Suprapubic skin (tissue), 4 donors: Measurements from ENCODE around the gene RNF20. TPM values are rescaled to one million over a fixed set of nuclear protein-coding genes. Genes with fewer than 3 reads are reported as not detected.

Experiments
- DNase-seq, 2 donors: peaks; one replicate each; pipeline ENCODE4 v3.0.0-alpha.2; 2019; ENCODE audit warnings: low spot score in 2 of 2
- H3K27ac ChIP-seq: fragments of 200-600 bp; sonication (generic); one replicate; pipeline ENCODE4 v1.5.1; 2019
- H3K27me3 ChIP-seq: fragments of 200-600 bp; sonication (generic); one replicate; pipeline ENCODE4 v1.5.1; 2019
- H3K36me3 ChIP-seq: fragments of 200-600 bp; sonication (generic); one replicate; pipeline ENCODE4 v1.5.1; 2019
- H3K4me1 ChIP-seq: fragments of 200-600 bp; sonication (generic); one replicate; pipeline ENCODE4 v1.5.1; 2019
- H3K4me3 ChIP-seq: fragments of 200-600 bp; sonication (generic); one replicate; pipeline ENCODE4 v1.5.1; 2019; ENCODE audit warnings: mild to moderate bottlenecking
- H3K9me3 ChIP-seq: fragments of 200-600 bp; sonication (generic); one replicate; pipeline ENCODE4 v1.5.1; 2019
- EP300 ChIP-seq: sonication (generic); formaldehyde crosslinking; IDR thresholded peaks from one replicate; pipeline ENCODE4 v1.6.1; 2017; ENCODE audit warnings: antibody characterized with exemption
- POLR2A ChIP-seq, 2 donors: fragments of 450-650 bp; IDR thresholded peaks; one replicate each; pipeline ENCODE4 v1.6.1; 2017; ENCODE audit warnings: antibody characterized with exemption in 2 of 2, mild to moderate bottlenecking in 2 of 2, moderate library complexity in 2 of 2
- POLR2AphosphoS5 ChIP-seq, 3 donors: sonication (generic); formaldehyde crosslinking; IDR thresholded peaks; one replicate each; pipeline ENCODE4 v1.6.1; 2017; ENCODE audit warnings: antibody characterized with exemption in 3 of 3
- WGBS: methylation state at CpG from one replicate; pipeline ENCODE4 v1.1.5; 2018; 5-methylcytosine and 5-hydroxymethylcytosine counted together
- total RNA-seq, 4 donors: library from RNA; depleted of rRNA; stranded (reverse); fragments of >200 nt; gene quantifications; one replicate each; pipeline ENCODE4 v1.1.0, GENCODE V29; 2016
- TF ChIP-seq, protein P1 (sequence below), 2 donors: fragments of 200-600 bp in 1 of 2; fragments of 450-650 bp in 1 of 2; sonication (generic) in 1 of 2; IDR thresholded peaks; one replicate each; pipeline ENCODE4 v1.5.1; 2016 to 2019; ENCODE audit warnings: antibody characterized with exemption in 2 of 2, mild to moderate bottlenecking in 1 of 2, moderate library complexity in 1 of 2

The RNF20 gene, protein sequence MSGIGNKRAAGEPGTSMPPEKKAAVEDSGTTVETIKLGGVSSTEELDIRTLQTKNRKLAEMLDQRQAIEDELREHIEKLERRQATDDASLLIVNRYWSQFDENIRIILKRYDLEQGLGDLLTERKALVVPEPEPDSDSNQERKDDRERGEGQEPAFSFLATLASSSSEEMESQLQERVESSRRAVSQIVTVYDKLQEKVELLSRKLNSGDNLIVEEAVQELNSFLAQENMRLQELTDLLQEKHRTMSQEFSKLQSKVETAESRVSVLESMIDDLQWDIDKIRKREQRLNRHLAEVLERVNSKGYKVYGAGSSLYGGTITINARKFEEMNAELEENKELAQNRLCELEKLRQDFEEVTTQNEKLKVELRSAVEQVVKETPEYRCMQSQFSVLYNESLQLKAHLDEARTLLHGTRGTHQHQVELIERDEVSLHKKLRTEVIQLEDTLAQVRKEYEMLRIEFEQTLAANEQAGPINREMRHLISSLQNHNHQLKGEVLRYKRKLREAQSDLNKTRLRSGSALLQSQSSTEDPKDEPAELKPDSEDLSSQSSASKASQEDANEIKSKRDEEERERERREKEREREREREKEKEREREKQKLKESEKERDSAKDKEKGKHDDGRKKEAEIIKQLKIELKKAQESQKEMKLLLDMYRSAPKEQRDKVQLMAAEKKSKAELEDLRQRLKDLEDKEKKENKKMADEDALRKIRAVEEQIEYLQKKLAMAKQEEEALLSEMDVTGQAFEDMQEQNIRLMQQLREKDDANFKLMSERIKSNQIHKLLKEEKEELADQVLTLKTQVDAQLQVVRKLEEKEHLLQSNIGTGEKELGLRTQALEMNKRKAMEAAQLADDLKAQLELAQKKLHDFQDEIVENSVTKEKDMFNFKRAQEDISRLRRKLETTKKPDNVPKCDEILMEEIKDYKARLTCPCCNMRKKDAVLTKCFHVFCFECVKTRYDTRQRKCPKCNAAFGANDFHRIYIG
- 10 to 100 TPM; 16.0 to 24.1 (median 22.3) TPM for total RNA-seq

DNA sequence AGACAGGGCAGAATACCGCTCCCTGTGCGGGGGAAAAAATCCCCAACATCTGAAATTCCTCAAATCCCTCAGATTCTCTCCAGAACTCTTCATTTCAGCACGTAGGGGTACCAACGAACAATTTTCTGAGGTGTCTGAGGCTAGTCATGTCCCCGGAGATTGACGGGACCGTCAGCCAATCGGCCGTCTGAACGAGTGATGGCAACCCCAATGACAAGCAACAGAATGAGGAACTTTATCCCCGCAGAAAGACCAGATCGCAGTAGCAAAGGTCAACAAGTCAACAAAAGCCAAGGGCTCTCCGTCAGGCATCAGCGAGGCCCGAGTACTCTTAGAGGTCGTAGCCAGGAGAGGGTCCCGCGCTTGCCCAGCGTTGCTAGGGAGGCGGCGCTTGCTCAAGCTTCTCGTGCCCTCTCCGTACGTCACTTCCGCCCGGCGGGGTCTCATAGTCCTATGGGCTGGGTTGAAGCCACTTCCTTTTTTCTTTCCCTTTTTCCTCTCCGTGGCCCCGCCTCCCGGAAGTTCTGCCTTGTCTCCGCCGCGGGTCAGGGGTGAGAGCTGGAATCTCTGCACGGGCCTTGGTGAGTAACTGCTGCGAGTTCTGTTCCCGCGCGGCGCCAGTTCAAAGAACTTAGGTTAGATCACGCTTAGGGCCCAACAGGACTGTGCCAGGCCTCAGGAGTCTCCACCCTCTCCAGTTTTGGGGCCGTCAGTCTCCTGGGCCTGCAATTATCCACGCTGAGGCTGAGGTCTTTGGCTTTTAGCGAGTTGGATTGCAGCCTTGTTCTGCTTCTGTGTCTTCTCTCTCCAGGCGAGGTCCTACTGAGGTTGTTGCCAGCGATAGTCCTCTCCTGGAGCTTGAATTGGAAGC is at the start of gene RNF20:
Gene RNF20, plus strand, starts transcription at position 520 of the 871 bp plus-strand sequence. CDS start 1,571 bp downstream, outside the sequence.
- no peaks in the 10 kb centered on the region for H3K27me3 ChIP-seq
- H3K27ac ChIP-seq = peak within 1 kb of the TSS; percentile 95
- H3K4me1 ChIP-seq = peaks cover 34% of the 10 kb centered on the region
- TF ChIP-seq POLR2AphosphoS5 (IDR thresholded peaks at IDR 0.05) (peak in 1 of 3 donors; percentile 31), EP300 (no peak)
- peaks cover 6% of the 10 kb centered on the region for H3K36me3 ChIP-seq
- H3K9me3 ChIP-seq = no peaks in the 10 kb centered on the region
- peak within 1 kb of the TSS; percentile 74 for H3K4me3 ChIP-seq
- peak; percentile 100 for DNase-seq
- WGBS = under 1% methylated on average over 36 of the region's 45 CpGs

GRCh38 chr9:101484046-101484445 is 49.6 kb upstream of the RNF20 start:
- H3K36me3 ChIP-seq = no peaks in the 10 kb centered on the region
- no peak overlapping the region for H3K27ac ChIP-seq
- WGBS = 56% methylated on average over 1 of the region's 1 CpG
- DNase-seq = no peak
- TF ChIP-seq, protein P1, sequence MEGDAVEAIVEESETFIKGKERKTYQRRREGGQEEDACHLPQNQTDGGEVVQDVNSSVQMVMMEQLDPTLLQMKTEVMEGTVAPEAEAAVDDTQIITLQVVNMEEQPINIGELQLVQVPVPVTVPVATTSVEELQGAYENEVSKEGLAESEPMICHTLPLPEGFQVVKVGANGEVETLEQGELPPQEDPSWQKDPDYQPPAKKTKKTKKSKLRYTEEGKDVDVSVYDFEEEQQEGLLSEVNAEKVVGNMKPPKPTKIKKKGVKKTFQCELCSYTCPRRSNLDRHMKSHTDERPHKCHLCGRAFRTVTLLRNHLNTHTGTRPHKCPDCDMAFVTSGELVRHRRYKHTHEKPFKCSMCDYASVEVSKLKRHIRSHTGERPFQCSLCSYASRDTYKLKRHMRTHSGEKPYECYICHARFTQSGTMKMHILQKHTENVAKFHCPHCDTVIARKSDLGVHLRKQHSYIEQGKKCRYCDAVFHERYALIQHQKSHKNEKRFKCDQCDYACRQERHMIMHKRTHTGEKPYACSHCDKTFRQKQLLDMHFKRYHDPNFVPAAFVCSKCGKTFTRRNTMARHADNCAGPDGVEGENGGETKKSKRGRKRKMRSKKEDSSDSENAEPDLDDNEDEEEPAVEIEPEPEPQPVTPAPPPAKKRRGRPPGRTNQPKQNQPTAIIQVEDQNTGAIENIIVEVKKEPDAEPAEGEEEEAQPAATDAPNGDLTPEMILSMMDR (IDR thresholded peaks at IDR 0.05) = no peak
- no peak for TF ChIP-seq EP300
- TF ChIP-seq POLR2A (IDR thresholded peaks at IDR 0.05) = no peak
- TF ChIP-seq POLR2AphosphoS5 (IDR thresholded peaks at IDR 0.05) = no peak
- peaks cover 47% of the 10 kb centered on the region for H3K4me1 ChIP-seq
- H3K27me3 ChIP-seq = peaks cover 10% of the 10 kb centered on the region
- H3K4me3 ChIP-seq = no peak overlapping the region
- H3K9me3 ChIP-seq = no peaks in the 10 kb centered on the region

DNA sequence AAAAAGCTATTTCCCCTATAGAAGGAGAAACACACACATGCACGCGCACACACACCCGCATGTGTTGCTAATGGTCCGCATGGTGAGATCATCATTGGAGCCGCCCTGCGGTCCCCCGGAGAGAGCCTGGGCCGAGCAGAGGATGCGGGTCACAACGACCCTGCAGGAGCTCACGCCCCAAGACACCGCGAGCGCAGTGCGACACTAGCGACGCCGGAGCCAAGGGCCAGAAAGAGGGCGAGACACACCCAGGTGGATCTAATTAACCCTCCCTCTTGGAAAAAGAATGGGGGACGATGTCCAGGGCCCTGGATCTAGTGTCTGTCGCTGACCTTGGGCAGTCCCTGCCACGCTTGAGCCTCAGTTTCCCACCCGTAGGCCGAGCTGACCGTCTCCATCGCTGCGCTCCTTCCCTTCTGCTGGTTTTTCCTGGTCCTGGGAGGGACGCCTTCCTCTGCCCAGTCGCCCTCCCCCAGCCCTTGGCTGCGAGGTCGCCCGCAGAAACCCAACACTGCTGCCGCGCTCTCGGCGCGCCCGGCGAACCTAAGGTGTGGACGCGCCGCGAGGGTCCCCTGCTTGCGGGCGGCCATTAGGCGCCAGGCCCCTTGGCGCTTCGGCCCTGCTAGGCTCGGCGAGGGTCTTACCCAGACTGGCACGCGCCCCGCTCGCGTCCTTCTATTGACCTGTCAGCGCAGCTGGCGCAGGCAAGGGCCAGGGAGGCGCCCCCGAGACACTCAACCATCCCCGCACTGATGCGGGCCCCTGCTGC is 47.5 kb upstream of the RNF20 start:
- Histone ChIP-seq H3K4me3 (peak overlapping the region; percentile 81), H3K27me3 (peaks cover 10% of the 10 kb centered on the region), H3K27ac (peak overlapping the region; percentile 90), H3K36me3 (no peaks in the 10 kb centered on the region), H3K9me3 (no peaks in the 10 kb centered on the region), H3K4me1 (peaks cover 27% of the 10 kb centered on the region)
- 5% methylated on average over 34 of the region's 61 CpGs for WGBS
- TF ChIP-seq EP300 = no peak
- TF ChIP-seq, protein P1 (IDR thresholded peaks at IDR 0.05) = no peak
- no peak for TF ChIP-seq POLR2AphosphoS5 (IDR thresholded peaks at IDR 0.05)
- no peak for TF ChIP-seq POLR2A (IDR thresholded peaks at IDR 0.05)
- DNase-seq = peak in 1 of 2 donors; percentile 64

DNA sequence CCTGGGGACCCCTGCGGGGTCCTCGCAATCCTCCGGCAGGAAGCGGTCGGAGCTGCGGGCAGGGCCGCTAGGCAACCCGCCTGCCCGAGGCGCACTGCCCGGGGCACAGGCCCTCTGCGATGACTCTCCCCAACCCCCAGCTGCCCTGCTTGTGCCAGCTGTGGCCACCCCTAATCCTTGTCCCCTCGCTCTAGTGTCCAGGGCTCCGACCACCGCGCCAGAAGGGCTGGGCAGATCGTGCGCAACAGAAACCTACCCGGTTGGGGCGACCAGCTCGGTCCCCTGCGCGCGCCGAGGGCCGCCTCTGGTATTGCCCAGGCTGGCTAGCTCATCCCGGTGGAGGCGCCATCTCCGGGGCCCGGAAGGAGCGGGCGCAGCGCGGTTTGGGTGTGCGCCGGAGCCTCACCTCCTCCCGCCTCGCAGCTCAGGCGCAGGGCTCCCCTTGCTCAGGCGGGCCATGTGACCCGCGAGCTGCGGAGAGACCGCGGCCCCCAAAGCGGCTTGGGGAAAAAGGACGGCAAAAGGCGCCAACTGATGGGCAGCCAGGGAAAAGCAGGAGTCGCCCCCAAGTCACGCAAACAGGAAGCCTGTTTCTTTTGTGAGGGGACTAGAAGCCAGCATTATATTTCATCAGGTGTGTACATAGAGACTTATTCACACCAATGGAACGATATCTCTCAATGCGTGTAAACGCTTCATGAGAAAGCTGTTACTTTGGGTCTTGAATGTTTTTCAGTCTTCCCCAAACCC is 46.8 kb upstream of the RNF20 start:
- WGBS = 0% methylated on average over 26 of the region's 53 CpGs
- peak overlapping the region; percentile 90 for H3K27ac ChIP-seq
- DNase-seq = peak; percentile 72 to 77

DNA sequence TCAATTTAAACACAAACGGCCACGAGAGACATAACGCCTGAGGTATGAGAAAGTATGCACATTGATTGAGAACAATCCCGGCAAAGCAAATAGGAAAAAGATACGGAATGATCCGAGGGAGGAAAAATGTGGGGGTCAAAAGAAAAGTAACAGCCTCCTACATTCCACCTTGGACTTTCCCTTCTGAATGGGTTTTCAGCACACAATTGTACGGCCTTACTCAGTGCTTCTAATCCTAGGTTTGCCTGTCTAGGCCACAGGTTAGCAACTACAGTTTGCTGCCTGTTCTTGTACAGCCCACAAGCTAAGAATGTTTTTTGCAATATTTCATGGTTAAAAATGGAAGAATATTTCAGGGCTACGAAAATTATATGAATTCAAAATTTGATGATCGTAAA is 46.2 kb upstream of the RNF20 start:
- DNase-seq = no peak
- TF ChIP-seq POLR2A (IDR thresholded peaks at IDR 0.05) = no peak
- no peak for TF ChIP-seq POLR2AphosphoS5 (IDR thresholded peaks at IDR 0.05)
- no peak for TF ChIP-seq EP300
- TF ChIP-seq, protein P1 (IDR thresholded peaks at IDR 0.05) = no peak
- no peaks in the 10 kb centered on the region for H3K36me3 ChIP-seq
- H3K27ac ChIP-seq = peak overlapping the region; percentile 90
- peaks cover 10% of the 10 kb centered on the region for H3K27me3 ChIP-seq
- H3K4me1 ChIP-seq = peaks cover 18% of the 10 kb centered on the region
- H3K9me3 ChIP-seq = no peaks in the 10 kb centered on the region
- H3K4me3 ChIP-seq = peak overlapping the region; percentile 81
- 36% methylated on average over 9 of the region's 9 CpGs for WGBS

More for the DNA sequence above, 46.8 kb upstream of the RNF20 start:
- peak overlapping the region; percentile 81 for H3K4me3 ChIP-seq
- H3K27me3 ChIP-seq = peaks cover 10% of the 10 kb centered on the region
- TF ChIP-seq EP300 = no peak
- peak in 2 of 3 donors; percentile 15 to 24 for TF ChIP-seq POLR2AphosphoS5 (IDR thresholded peaks at IDR 0.05)
- H3K9me3 ChIP-seq = no peaks in the 10 kb centered on the region
- no peaks in the 10 kb centered on the region for H3K36me3 ChIP-seq
- peaks cover 20% of the 10 kb centered on the region for H3K4me1 ChIP-seq
